Kidney (tissue), 14 donors: ENCODE results near the gene KNDC1. TPM values are rescaled to one million over a fixed set of nuclear protein-coding genes. Genes with fewer than 3 reads are reported as not detected.

Source experiments
- DNase-seq, 5 donors: peaks; one replicate each; pipeline ENCODE4 v3.0.0-alpha.2; 2013 to 2020
- FAIRE-seq: peaks from 2 replicates; lab custom pipeline; 2012; peaks lifted over from hg19 to GRCh38; lab: Jason Lieb, UNC
- H3K27ac ChIP-seq, 2 donors: one replicate each; pipeline ENCODE4 v1.7.0; 2013; ENCODE audit warnings: low read depth in 2 of 2, low read length in 2 of 2, inconsistent platforms in 1 of 2
- H3K27me3 ChIP-seq: one replicate; pipeline ENCODE4 v1.7.1; 2013; ENCODE audit warnings: low read length, inconsistent platforms; ENCODE audit not compliant: control insufficient read depth, insufficient read depth
- H3K36me3 ChIP-seq, 3 donors: one replicate each; pipeline versions ENCODE4 v1.7.0 to v1.7.1; 2013; ENCODE audit warnings: low read length in 3 of 3, control low read depth in 1 of 3, inconsistent platforms in 1 of 3; ENCODE audit not compliant: insufficient read depth in 3 of 3, control insufficient read depth in 2 of 3
- H3K4me1 ChIP-seq, 3 donors: one replicate each; pipeline versions ENCODE4 v1.7.0 to v1.7.1; 2013; ENCODE audit warnings: low read length in 3 of 3, inconsistent platforms in 1 of 3, low read depth in 1 of 3; ENCODE audit not compliant: control insufficient read depth in 2 of 3, insufficient read depth in 2 of 3
- H3K4me3 ChIP-seq, 3 donors: one replicate each; pipeline versions ENCODE4 v1.7.0 to v1.8.1; 2013; ENCODE audit warnings: low read length in 3 of 3, control low read depth in 1 of 3, inconsistent platforms in 1 of 3
- H3K9ac ChIP-seq, 3 donors: one replicate each; pipeline versions ENCODE4 v1.7.0 to v1.7.1; 2013; ENCODE audit warnings: low read length in 3 of 3, control low read depth in 1 of 3, inconsistent platforms in 1 of 3
- H3K9me3 ChIP-seq, 3 donors: one replicate each; pipeline versions ENCODE4 v1.7.0 to v1.7.1; 2013; ENCODE audit warnings: low read length in 3 of 3, control low read depth in 1 of 3, inconsistent platforms in 1 of 3; ENCODE audit not compliant: control insufficient read depth in 2 of 3, insufficient read depth in 1 of 3
- CTCF ChIP-seq: IDR thresholded peaks from 3 replicates; pipeline ENCODE4 v1.5.1; 2012; ENCODE audit warnings: mild to moderate bottlenecking, moderate library complexity, borderline replicate concordance; ENCODE audit not compliant: insufficient read depth; ENCODE audit errors: extremely low read depth
- intact Hi-C: fragments of 100-400 bp; cut with DNase I; formaldehyde crosslinking; loops from one replicate; pipeline ENCODE4 v1.11.1; 2022
- polyA plus RNA-seq: library from polyadenylated mRNA; stranded (reverse); fragments of 350-450 nt; fragmentation: Illumina TruSeq; extraction: RNeasy Lipid Tissue Mini Kit (QIAGEN cat#74804); gene quantifications from one replicate; pipeline ENCODE4 v1.2.3, GENCODE V29; 2014; ENCODE audit warnings: low read depth, low replicate concordance; ENCODE audit not compliant: insufficient read depth
- total RNA-seq: library from RNA; stranded (reverse); fragmentation: NEBNext Ultra II Directional; extraction: Animal tissue kit (Norgen Biotek cat#: 25700); gene quantifications from one replicate; pipeline ENCODE4 v1.2.1, GENCODE V29; 2021
- donor health status: control.
- donor health status: control.
- donor health status: control.
- donor health status: control.
- donor health status: control.
- donor health status: DM: yes; HTN: yes; CAD: no.
- donor health status: Normal renal cell carcinoma (clear cell type).

Gene KNDC1
- total and polyA plus RNA-seq, 2 donors from 2014 or later, result 0.43 to 8.7 TPM

- H3K9me3 ChIP-seq, result peaks cover 0 to 6% (median 0%) of the 10 kb centered on the region in 3 donors
- DNase-seq (peak in 1 of 5 donors; percentile 60), FAIRE-seq (no peak)
- TF ChIP-seq CTCF, result no peak
- H3K4me3 ChIP-seq, result no peak overlapping the region
- H3K27me3 ChIP-seq, result peaks cover 2% of the 10 kb centered on the region
- no peak overlapping the region for H3K27ac ChIP-seq
- intact Hi-C loops, result no loop called here
- H3K9ac ChIP-seq, result no peak overlapping the region
- H3K36me3 ChIP-seq, result peaks cover 0 to 8% (median 0%) of the 10 kb centered on the region in 3 donors
- H3K4me1 ChIP-seq, result no peaks in the 10 kb centered on the region
These were observed 22.2 kb downstream of the KNDC1 start for GRCh38 chr10:133182190-133182589.

GRCh38 chr10:133182791-133183645 is 23.0 kb downstream of the KNDC1 start:
- intact Hi-C loops, result no loop called here
- FAIRE-seq, result no peak

GRCh38 chr10:133183646-133184378 is 23.8 kb downstream of the KNDC1 start:
- Histone ChIP-seq H3K36me3 (peaks cover 0 to 2% (median 0%) of the 10 kb centered on the region in 3 donors), H3K4me3 (no peak overlapping the region), H3K4me1 (no peaks in the 10 kb centered on the region), H3K9ac (no peak overlapping the region), H3K9me3 (no peaks in the 10 kb centered on the region), H3K27me3 (no peaks in the 10 kb centered on the region), H3K27ac (no peak overlapping the region)
- no peak for TF ChIP-seq CTCF
- DNase-seq (peak in 1 of 5 donors; percentile 44), FAIRE-seq (no peak)
- intact Hi-C loops, result no loop called here

More at GRCh38 chr10:133182791-133183645, 23.0 kb downstream of the KNDC1 start:
- Histone ChIP-seq H3K4me3 (no peak overlapping the region), H3K4me1 (no peaks in the 10 kb centered on the region), H3K27me3 (no peaks in the 10 kb centered on the region), H3K27ac (no peak overlapping the region), H3K36me3 (peaks cover 0 to 2% (median 0%) of the 10 kb centered on the region in 3 donors), H3K9ac (no peak overlapping the region), H3K9me3 (no peaks in the 10 kb centered on the region)
- DNase-seq, result peak in 1 of 5 donors; percentile 69
- no peak for TF ChIP-seq CTCF
